NCI-H1092 treated with DMSO at 0.1 percent for 48 hours (cell line): Measurements from ENCODE around the gene AKR1C2.
"Not testable (repeated sequence)": the region's sequence is repeated elsewhere in the genome, so short reads cannot be mapped to it uniquely, and the experiment has no call there.

Experiments used
- DNase-seq: peaks from one replicate; lab custom pipeline; 2025; lab: John Stamatoyannopoulos, UW

Gene AKR1C2

DNA sequence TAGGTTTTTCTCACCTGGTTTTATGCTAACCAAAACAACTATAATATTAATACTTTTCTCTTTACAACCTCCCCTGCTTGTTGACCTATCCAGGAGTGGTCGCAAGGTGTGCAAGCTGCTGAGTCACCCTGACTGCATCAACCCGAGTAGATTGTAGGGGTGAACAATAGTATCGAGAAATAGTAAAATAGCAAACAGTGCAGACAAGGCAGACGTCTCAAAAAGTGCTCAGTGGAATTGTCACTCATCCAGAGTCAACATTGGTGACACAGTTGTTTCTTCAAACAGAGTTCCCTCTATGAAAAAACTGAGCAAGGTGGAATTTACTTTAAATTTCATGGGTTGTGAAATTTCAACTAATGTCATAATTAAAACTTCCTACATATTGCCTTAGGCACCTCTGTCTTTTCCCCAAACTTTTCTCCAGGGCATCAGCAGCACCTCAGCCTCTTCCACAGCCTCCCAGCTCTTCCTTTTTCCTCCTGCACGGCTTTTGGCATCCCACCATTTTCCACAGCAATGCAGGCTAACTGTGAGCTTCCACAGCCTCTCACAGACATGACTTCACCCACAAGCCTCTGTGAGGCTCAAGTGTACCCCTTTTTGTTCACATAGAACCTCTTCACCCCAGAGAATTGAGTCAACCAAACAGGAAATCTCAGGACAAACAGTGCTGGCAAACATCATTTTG lies 46.6 kb downstream of the AKR1C2 start:
- DNase-seq, result not testable (repeated sequence)

DNA sequence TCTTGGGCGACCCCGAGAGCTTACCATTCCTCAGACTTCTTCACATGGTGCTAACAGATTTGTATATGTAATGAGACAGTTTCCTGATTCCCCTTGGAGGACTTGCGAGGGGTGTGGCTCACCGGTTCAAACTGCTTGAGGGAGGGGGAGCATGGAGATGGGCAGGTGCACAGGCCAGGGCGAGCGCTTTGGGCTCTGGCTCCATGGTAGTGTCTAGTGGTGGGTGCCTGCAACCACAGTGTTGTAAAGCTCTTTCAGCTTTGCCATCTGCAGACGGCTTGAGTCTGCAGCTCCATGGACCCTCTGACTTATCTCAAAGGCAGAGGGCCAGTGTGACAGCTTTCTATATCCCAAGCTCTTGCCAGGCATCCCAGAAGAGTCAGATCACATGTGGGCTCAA lies 47.6 kb downstream of the AKR1C2 start:
- not testable (repeated sequence) for DNase-seq

DNA sequence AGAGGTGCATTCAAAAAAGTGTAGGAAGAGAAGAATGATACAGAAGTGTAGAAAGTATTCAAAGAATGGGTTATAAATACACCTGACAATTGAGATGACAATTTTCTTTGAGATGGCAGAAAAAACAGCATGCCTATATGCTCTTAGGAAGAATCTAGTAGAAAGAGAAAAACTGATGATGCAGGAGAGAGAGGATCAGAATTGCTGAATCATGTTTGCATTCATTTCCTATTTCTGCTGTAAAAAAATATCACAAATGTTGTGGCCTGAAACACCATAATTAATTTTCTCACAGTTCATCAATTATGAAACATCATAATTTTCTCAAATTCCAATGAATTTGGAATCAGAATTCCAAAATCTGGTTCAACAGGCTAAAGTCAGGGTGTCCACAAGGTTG lies 50.3 kb downstream of the AKR1C2 start:
- no peak for DNase-seq

DNA sequence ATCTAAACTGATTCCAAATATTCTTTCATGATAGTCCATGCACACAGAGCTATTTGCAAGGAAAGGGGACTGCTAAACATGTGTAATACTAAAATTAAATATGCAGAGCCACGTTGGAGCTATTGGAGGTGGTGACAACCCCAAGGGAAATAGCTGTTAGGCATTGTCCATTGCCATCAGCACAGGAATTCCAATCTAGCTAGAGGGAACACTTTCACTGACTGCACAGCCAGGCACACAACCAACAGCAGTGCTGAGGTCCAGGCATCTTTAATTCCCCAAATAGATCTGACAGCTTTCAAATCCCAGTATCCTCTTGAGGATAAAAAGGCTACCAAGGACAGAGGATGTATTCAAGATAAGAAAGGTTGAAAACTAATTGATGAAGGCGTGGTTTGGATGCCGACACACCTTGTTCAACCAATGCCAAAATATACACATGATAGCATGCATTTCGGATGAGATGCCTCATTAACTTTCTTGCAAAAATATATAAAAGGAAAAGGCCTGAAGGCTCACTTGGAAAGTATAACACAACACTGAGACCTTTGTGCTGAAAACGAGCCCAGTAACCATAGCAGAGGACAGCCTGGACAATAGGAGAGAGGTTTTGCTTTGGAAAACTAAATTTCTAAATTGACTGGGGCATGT lies 52.0 kb downstream of the AKR1C2 start:
- not testable (repeated sequence) for DNase-seq

DNA sequence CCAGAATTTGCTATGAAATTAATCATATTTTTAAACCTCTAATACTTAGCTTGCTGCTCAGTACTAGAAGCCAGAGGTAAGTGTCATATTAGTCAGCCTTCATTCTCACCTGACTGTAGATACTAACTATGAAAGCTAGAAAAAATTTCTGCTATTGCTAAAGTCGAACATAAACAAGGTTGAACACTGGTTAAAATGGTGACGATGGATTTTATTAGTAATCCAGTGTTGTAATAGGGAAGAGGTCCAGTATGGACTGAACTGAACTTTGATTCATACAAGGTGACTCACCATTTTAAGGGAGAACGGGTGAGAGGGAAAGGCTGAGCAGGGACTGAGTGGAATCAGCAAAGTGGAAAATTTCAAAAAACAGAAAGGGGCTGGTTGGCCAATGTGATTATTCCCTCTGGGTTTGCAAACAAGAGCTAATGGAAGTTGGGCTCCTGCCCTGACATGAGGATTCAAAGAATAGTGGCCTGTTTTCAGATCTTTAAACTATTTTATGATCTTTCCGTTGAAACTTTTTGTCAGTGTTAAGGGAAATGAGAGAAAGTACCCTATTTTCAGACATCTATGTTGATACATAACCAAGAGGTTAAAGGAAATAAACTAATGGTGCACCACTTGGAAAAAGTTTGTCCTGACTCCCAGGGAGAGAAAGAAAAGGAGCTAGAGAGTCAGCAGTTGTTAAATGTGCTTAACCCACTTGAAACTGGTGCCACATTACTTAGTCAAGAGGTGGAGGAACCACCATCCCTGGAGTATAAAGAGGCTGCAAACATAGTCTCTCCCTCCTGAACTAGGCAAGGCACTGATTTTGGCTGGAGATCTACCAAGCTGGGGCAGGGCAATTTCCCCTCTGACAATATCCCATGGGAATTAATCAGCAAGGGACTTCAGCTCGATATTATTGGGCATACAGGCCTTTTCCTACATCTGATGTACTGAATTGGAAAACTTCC lies 55.7 kb downstream of the AKR1C2 start:
- DNase-seq, result no peak

DNA sequence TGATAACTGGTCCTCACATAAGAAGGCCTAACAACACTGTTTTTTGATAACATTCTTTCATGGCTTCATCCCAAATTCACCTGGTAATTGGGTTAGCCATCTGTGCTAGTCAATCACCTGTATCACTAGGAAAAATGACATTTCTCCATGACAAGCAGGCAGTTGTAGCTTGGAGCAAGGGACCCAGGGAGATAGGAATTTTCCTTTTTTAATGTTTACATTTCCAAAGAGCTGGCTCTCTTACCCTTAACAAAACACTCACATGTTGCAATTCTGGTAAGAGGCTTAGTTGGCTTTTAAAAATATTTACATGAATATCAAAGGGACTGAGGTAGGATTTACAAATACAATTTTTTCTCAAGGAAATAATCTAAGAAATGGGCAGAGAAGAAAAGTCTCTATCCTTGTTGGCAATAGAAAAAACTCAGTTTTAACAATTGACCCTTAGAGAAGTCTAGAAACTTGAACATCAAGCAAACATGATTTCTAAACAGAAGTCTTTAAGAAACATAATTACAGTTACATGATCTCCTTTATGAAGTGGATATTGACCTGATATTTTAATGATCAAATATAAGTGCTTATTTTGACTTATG lies 56.5 kb downstream of the AKR1C2 start:
- no peak for DNase-seq

DNA sequence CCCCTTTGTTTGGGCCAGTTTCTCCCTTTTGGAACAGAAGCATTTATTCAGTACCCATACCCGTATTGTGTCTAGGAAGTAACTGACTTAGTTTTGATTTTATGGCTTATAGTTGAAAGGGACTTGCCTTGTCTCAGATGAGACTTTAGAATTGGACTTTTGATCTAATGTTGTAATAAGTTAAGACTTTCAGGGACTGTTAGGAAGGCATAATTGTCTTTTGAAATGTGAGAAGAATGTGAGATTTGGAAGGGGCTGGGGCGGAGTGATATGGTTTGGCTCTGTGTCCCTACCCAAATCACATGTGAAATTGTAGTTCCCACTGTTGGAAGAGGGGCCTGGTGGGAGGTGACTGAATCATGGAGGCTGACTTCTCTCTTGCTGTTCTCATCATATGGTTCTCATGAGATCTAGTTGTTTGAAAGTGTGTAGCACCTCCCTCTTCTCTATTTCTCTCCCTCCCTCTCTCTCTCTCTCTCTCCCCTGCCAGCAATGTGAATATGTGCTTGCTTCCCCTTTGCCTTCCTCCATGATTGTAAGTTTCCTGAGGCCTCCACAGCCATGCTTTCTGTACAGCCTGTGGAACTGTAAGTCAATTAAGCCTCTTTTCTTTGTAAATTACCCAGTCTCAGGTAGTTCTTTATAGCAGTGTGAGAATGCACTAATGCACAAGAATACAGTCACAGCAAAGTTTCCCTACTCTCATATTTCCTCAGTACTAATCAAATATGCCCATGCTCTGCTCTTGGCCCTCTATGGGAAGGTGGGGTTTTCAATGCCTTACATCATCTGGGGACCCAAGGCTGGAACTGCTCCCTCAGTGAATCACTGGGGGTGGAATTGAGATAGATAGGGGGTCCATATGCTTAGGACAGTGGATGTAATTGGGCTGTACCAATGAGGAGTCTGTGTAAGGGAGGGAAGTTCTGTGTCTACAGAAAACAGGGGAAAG lies 57.6 kb downstream of the AKR1C2 start:
- DNase-seq, result no peak

DNA sequence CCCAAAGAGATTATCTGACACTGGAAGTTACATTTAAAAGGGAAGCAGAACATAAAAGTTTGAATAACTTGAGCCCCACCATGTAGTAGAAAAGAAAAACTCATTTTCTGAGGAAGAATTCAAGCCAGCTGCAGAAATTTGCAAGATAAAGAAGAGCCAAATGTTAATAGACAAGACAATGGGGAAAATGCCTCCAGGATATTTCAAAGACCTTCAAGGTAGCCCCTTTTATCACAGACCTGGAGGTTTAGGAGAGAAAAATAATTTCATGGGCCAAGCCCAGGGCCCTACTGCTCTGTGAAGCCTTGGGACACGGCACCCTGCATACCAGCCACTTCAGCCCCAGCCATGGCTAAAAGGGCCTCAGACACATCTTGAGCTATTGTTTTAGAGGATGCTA lies 58.8 kb downstream of the AKR1C2 start:
- no peak for DNase-seq

DNA sequence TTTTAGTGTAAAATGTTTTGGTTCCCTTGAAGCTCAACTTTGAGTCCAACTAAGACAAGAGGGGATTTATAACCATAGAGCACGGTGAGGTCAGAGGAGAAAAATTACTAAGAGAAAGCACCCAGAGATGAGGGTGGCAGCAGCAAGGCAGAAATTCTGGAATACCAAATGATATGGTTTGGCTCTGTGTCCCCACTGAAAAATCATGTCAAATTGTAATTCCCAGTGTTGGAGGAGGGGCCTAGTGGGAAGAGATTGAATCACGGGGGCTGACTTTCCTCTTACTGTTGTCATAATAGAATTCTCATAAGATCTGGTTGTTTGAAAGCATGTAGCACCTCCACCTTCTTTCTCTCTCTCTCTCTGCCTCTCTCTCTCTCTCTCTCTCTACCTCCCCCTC lies 59.8 kb downstream of the AKR1C2 start:
- no peak for DNase-seq

DNA sequence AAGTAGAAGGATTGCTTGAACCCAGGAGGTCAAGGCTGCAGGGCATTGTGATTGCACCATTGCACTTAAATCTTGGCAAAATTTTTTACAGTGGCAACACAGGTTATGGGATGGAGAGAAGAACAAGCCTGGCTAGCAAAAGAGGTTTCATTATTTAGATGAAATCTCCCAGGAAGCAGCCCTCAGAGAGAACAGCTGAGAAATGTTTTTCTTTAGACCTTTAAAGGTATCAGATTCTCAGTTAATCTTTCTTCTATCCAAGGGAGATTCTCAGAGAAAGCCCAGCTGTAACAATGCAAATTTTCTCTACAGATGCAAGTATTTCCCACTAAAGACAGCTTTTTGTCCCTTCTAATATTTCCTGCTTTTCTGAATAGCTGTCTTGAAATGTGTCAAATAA lies 60.2 kb downstream of the AKR1C2 start:
- DNase-seq, result not testable (repeated sequence)

DNA sequence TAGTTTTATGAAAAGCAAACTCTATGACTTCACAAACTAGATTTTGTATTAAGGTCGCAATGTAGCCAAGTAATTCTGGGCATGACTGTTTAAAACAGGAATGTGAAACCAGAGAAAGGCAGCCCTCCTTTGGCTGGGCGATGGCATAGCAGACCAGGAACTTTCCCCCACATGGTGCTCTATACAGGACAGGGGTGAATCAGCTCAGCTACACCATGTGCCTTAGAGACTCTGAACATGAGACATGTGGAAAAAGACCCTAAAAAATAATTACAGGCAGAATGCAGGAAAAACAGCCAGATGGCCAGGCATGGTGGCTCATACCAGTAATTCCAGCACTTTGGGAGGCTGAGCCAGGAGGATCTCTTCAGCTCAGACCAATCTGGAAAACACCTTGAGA lies 60.7 kb downstream of the AKR1C2 start:
- DNase-seq, result not testable (repeated sequence)

DNA sequence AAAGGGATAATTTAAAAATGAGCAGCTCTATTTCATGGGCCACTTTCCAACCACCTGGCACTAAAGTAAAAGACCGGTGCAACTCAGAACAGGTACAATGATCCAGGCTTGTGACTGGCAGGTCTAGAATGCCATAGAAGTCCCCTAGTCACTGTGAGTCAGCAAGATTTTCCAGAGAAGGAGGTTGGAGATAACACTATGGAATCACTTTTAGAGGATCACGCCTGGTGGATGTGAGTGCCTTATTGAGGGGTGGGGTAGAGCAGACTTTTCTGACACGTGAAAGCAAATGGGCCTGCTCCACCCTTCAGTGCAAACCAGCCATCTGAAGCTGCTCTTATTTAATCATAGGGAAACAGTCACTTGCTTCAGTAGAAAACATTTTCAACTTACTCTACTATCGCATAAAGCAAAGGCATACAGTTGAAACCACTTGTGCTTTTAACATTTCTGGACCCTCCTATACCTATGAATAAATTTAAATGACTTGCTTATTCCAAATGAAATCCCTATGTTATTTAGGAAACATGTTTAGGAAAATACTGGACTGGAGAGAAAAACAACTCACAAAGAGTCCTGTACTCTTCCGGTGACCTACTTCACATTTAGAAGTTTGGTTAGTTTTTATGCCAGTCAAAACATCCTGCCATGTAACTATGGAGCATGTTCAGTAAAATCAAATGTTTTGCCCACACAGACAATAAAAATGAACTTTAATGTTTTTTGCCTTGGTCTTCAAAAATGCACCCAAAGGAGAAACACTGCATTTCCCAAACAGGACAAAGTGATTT lies 61.9 kb downstream of the AKR1C2 start:
- no peak for DNase-seq

DNA sequence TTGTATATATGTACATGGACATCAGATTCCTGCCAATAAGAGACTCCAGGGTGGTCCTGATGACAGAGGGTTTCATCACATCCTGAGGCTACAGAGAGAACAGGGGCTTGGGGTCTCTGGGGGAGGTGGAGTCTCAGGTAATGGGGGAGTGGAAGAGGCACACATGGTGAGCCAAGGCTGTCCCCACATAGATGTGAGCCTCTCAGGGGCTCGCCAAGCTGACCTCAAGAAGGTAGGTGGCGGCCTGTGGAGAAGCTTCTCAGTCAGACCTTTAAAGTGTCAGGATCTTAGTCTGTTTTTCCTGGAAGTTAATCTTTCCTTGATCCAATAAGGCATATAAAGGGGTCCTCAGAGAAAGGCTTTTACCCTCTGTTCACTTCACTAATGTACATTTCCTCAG lies 62.7 kb downstream of the AKR1C2 start:
- DNase-seq, result not testable (repeated sequence)

DNA sequence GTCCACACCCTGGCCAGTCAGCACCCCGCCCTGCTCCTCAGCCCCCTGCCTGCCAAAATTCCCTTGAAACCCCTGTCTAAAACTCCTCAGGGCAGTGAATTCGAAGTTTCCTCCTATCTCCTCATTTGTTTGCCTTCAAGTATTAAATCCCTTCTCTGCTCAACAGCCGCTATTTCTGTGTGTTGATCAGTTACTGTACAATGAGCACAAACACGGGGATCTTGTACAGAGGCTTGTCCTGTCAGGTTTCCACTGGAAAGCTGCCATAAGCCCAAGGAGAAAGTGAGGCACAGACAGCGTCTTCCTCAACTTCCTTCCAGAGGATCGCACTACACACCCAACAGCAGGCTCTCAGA lies 63.6 kb downstream of the AKR1C2 start:
- DNase-seq, result not testable (repeated sequence)

DNA sequence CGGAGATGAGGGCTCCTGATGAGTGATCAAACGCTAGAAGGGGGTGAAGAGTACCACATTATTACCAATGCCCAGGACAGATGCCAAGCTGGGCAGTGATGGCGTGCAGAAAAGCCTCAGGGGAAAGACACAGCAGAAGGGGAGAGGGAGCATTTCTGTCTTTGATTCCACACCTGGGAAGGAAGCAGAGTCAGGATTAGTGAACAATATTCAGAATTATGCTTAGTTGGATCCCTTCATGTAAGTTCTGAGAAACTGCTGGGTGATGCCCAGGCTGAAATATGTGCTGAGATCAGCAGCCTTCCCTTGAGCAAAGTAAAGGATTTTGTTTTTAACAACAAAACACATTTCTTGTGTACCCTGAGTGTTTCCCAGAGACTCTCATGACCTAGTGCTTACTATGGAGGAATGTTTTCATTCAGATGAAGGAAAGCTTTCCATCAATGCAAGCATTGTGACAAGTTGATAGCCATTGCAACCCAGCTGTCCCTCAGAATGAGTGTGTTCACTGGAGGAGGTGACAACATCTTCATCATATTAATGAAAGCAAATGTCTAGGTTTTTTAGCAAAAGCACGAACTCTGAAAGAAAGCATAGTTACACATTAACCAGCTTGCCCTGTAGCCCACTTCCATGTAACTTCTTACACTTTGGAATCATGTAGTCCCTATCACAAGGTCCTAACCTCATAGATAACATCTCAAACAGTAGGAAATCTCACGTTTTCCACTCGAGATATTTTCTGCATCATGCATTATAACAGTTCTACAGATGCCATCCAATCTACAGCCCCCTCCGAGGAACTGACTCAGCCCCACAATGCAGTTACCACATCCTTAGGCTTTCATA lies 64.2 kb downstream of the AKR1C2 start:
- DNase-seq, result no peak
